ENCODE measurements around the gene ENPP3.

DNA sequence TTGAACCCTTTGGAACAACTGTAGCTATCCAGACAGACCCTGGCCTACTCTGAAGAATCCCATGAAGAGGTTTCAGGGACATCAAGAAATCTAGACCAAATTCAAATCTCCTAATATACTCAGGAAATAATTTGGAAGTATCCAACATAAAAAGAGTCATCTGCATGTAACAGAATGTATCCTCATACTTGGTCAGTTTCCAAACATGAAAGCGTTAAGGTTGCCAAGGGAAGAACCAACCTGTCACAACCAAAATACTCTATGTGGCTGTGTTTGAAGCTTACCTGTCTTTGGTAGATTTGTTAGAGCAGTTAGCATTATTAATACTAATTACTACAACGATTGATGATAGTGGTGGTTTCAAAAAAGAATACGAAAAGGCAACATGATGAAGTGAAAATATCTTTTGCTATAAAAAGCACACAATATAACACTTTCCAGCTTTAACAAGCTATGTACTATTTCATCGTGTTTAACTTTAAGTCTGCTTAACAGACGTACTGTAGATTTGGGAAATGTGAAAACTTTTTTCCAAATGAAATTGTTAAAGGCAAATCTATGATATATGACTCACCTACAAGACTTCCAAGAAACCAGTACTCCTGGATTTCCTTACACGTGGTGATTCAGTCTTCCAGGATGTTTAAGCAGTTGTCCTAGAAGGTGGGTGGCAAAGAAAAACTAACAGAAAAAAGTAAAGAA, 124.1 kb downstream of the ENPP3 start:
- TF ChIP-seq POLR2AphosphoS5 (IDR thresholded peaks at IDR 0.05) (no peak), POLR2A (IDR thresholded peaks at IDR 0.05) (no peak)
- TF ChIP-seq, protein P1, sequence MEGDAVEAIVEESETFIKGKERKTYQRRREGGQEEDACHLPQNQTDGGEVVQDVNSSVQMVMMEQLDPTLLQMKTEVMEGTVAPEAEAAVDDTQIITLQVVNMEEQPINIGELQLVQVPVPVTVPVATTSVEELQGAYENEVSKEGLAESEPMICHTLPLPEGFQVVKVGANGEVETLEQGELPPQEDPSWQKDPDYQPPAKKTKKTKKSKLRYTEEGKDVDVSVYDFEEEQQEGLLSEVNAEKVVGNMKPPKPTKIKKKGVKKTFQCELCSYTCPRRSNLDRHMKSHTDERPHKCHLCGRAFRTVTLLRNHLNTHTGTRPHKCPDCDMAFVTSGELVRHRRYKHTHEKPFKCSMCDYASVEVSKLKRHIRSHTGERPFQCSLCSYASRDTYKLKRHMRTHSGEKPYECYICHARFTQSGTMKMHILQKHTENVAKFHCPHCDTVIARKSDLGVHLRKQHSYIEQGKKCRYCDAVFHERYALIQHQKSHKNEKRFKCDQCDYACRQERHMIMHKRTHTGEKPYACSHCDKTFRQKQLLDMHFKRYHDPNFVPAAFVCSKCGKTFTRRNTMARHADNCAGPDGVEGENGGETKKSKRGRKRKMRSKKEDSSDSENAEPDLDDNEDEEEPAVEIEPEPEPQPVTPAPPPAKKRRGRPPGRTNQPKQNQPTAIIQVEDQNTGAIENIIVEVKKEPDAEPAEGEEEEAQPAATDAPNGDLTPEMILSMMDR (IDR thresholded peaks at IDR 0.05), result no peak

Measured in sigmoid colon (tissue), 4 donors.